COLO829 (cell line): ENCODE results near the gene ELFN1.
"Not testable (repeated sequence)": the region's sequence is repeated elsewhere in the genome, so short reads cannot be mapped to it uniquely, and the experiment has no call there.

Experiments
- DNase-seq: peaks from one replicate; pipeline ENCODE4 v3.0.0; 2012; ENCODE audit warnings: low spot score

Gene ELFN1

DNA sequence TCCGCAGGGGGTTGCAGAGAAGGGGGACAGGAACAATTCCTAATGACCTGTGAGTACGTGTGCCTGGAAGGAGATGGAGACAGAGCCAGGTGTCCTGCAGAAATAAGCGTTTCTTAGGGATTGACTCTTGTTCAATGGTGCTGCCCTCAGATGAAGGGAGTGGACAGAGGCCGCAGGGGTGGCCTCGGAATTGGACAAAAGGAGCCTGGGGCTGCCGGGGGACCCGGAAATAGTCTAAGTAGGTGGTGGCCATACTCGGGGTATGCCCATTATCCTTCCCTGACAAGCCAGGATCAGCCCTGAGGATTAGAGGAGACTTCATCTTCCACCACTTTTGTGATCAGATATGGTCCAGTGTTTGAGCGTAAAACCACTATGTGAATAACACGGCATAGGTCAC lies 39.2 kb downstream of the ELFN1 start:
- no peak for DNase-seq

- no peak for DNase-seq
These were observed 39.8 kb downstream of the ELFN1 start for GRCh38 chr7:1709900-1710299.

GRCh38 chr7:1710936-1711335 lies 40.9 kb downstream of the ELFN1 start:
- DNase-seq = no peak

GRCh38 chr7:1712907-1713501 lies 42.9 kb downstream of the ELFN1 start:
- no peak for DNase-seq

GRCh38 chr7:1713502-1714484 lies 43.7 kb downstream of the ELFN1 start:
- DNase-seq = no peak

- DNase-seq = no peak
These were observed 44.7 kb downstream of the ELFN1 start for GRCh38 chr7:1714583-1715330.

- no peak for DNase-seq
These were observed 45.2 kb downstream of the ELFN1 start for GRCh38 chr7:1715331-1715625.

DNA sequence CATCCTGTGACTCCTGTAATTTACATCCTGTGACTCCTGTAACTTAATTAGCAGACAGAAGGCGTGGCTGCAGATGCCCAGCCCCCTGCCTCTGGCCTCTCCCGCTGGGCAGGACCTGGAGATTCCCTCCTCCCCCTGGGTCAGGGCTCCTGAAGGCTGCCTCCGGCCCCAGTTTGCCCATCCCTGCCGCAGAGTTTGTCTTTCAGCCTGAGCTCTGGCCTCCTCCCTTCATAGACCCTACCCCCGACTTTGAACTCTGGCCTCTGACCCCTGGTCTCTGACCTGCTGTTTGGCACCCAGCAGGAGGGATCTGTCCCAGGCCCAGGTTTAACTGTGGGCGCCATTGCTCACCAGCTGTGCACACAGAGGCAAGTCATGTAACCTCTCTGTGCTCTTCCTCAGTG lies 45.6 kb downstream of the ELFN1 start:
- no peak for DNase-seq

DNA sequence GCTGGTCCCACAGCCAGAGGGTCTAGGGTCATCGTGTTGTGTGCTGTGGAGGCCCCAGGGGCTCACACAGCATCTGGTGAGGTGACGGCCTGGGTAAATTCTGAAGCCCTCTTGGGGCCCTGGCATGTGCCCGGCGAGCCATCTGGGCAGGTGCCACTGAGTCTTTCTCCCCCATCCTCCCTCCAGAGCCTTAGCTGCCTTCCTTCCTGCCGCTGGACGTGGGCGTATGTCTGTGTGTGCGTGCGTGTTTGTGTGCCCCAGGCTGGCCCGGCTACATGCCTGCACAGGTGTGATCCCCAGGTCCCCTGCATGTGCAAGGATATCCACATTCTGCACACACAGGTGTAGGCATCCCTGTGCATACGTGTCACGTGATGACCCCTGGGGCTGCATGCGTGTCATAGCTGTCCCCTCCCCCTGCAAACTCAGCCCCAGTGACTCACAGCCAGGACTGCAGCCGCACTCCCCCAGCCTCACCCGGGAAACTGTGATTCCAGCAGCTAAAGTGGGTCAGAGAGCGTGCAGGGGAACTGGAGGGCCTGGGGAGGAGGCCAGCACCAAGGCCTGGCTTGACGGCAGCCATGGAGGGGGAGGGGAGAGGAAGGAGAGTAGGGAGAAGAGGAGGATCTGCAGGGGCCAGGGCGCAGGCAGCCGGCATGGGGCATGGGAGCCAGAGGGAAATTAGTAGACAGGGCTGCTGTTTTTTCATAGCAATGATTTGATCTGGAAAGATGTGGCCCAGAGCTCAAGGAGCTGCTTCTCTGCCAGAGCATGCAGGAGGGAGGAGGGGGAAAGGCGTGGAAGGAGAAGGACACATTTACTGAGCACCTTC lies 46.4 kb downstream of the ELFN1 start:
- DNase-seq = no peak

DNA sequence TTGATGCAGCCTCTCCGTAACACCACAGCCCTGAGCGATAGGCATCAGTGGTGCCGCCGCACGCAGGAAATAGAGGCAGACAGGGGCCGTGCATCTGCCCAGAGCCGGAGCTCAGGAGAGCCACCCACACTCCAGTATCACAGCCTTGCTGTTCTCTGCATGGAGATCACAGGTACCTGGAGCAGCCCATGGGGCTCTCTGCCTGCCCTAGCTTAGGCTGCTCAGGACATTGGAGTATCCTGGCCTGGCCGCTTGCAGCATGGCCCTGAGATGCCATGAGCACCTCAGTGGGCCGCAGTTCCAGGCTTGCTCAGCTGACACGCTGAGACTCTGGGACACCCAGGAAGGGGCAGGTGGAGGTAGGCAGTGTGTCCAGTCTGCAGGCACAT lies 47.0 kb downstream of the ELFN1 start:
- DNase-seq = no peak

DNA sequence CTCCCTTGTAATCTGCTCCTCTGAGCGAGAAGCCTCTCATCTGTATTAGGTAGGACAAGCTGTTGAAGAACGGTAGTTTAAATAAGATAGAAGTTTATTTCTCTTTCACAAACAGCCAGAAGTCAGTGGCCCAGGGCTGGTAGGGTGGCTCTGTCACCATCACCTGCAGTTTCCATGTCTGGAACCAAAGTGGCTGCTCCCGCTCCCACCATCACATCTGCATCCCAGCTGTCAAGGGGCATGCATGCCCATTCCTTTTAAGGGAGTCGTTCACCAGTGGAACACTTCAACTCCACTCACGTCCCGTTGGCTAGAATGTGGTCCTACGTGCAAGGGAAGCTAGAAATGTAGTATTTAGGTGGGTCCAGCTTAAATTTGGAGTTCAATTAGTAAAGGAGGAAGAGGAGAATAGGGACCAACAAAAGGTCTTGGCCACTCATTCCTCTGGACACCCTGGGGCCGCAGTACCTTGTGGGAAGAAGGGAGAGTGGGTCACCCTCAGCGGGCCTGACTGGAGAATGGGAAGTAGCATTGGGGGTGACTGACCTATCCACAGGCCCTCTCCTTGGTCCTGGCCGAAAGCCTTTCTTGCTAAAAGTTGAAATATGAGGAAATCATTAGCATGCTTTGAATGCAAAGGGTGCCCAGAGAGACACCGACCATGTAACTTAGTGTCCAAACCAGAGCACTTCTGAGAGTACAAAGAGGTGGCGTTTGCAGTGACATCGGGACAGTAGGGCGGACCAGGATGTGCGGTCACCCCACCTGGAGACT lies 48.0 kb downstream of the ELFN1 start:
- DNase-seq = no peak

- DNase-seq = not testable (repeated sequence)
These were observed 48.8 kb downstream of the ELFN1 start for GRCh38 chr7:1718850-1719249.

GRCh38 chr7:1719256-1719655 lies 49.2 kb downstream of the ELFN1 start:
- not testable (repeated sequence) for DNase-seq

DNA sequence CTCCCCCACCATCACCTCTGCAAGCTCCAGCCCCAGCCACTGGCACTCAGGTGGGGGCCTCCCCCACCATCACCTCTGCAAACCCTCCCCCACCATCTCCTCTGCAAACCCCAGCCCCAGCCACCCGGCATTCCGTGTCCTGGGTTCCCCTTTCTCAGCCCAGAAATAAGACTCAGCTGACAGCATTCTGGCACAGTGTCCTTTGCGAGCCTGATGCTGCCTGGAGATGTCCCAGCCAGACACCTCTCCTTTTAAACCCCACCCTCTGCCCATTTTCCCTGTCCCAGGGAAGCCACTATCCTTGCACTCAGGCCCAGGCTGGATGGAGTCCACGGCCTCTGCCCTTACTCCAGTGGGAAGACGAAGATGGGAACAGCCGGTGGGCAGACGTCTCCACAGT lies 49.8 kb downstream of the ELFN1 start:
- DNase-seq = no peak

DNA sequence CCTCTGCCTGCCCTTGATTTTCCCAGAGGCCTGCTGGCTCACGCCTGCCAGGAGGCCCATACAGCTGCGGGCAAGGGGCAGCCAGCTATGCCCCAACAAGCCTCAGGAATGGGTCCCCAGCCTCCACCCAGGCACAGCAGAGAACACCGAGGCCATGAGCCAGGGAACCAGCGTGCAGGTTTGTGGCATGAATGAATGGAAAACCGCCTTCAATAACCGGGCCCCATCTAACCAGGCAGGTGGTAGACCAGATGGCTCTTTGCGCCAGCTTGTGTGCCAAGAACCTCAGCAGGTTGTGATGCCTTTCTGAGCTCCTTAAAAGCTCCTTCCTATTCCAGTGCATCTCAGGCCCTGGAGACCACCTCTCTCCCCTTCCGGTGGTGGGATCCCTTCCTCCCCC lies 50.2 kb downstream of the ELFN1 start:
- DNase-seq = no peak

DNA sequence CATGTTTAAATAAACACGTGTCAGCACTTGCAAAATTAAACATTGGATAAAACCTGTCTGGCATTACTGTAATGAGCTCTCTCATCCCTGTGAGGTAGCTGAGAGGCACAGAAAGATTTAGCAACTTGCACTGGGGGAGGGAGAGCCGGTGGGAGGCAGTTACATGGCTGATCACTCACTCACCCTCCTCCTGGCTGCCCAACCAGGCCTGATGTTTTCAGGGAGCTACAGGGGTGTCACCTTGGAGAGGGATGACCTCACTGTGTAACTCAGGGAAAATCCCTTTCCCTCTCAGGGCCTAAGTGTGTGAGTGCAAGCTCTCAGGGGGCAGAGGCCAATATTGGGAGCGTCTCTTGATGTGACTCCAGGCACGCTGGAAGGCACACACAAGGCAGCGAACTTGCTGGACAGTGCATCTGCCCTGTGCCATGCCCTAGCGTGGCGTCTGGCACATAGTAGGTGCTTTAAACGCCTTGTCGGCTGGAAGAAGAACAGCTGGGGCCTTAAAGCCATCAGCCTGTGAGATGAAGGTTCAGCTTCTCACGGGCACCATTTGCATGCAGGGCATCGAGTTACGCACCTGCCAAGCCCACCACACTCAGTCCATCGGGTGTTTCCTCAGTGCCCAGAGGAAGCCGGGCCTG lies 51.1 kb downstream of the ELFN1 start:
- DNase-seq = no peak

GRCh38 chr7:1723254-1723653 lies 53.2 kb downstream of the ELFN1 start:
- DNase-seq = no peak

GRCh38 chr7:1724118-1724910 lies 54.2 kb downstream of the ELFN1 start:
- no peak for DNase-seq

- no peak for DNase-seq
These were observed 55.2 kb downstream of the ELFN1 start for GRCh38 chr7:1725199-1725690.
